HepG2 (cell line): ENCODE results near the gene KDELR3. TPM values are rescaled to one million over a fixed set of nuclear protein-coding genes. Genes with fewer than 3 reads are reported as not detected.

ENCODE experiments used
- DR1 ChIP-seq: sonication (generic); formaldehyde crosslinking; IDR thresholded peaks from 2 replicates; pipeline ENCODE4 v1.8.0; 2021; ENCODE audit warnings: mild to moderate bottlenecking, missing genetic modification reagents, inconsistent platforms
- HNRNPL ChIP-seq: fragments of 200-400 bp; formaldehyde crosslinking; IDR thresholded peaks from 2 replicates; pipeline ENCODE4 v1.6.1; 2017; ENCODE audit warnings: mild to moderate bottlenecking, low read depth, low read length
- KAT2B ChIP-seq: fragments of 150-350 bp; IDR thresholded peaks from 2 replicates; pipeline ENCODE4 v1.6.1; 2014; ENCODE audit warnings: low read depth, low read length, borderline replicate concordance
- MBD4 ChIP-seq: IDR thresholded peaks from 2 replicates; pipeline ENCODE4 v1.6.1; 2012; ENCODE audit warnings: low read length, inconsistent platforms, borderline replicate concordance
- MIER3 ChIP-seq: IDR thresholded peaks from 2 replicates; pipeline ENCODE4 v1.6.1; 2016; ENCODE audit warnings: missing compliant biosample characterization, borderline replicate concordance
- NFIC ChIP-seq: IDR thresholded peaks from 2 replicates; pipeline ENCODE4 v1.6.1; 2012; ENCODE audit warnings: mild to moderate bottlenecking, low read length, inconsistent platforms
- NR2C2 ChIP-seq: sonication (generic); formaldehyde crosslinking; IDR thresholded peaks from 2 replicates; pipeline ENCODE4 v1.4.0; 2020; ENCODE audit warnings: missing genetic modification reagents, mild to moderate bottlenecking, moderate library complexity, borderline replicate concordance
- PATZ1 ChIP-seq: sonication (generic); formaldehyde crosslinking; IDR thresholded peaks from 2 replicates; pipeline ENCODE4 v1.4.0; 2020; ENCODE audit warnings: missing genetic modification reagents
- RFX1 ChIP-seq: fragments of 450-650 bp; IDR thresholded peaks from 2 replicates; pipeline ENCODE4 v1.6.1; 2017
- SATB2 ChIP-seq: sonication (generic); formaldehyde crosslinking; IDR thresholded peaks from 2 replicates; pipeline ENCODE4 v1.5.0; 2020; ENCODE audit warnings: missing genetic modification reagents
- SOX13 ChIP-seq, 3 experiments: fragments of 450-650 bp in 1 of 3; sonication (generic) in 1 of 3; formaldehyde crosslinking in 1 of 3; IDR thresholded peaks in 2 of 3; conservative IDR thresholded peaks in 1 of 3; 2 replicates each; pipeline versions ENCODE4 v1.5.0 to v1.6.1; 2016 to 2020; ENCODE audit warnings: antibody characterized with exemption in 1 of 3, mild to moderate bottlenecking in 1 of 3, missing compliant biosample characterization in 1 of 3, missing genetic modification reagents in 1 of 3, moderate library complexity in 1 of 3
- SP140L ChIP-seq: sonication (generic); formaldehyde crosslinking; IDR thresholded peaks from 2 replicates; pipeline ENCODE4 v1.4.0; 2020; ENCODE audit warnings: missing genetic modification reagents, borderline replicate concordance
- THAP8 ChIP-seq: sonication (generic); formaldehyde crosslinking; IDR thresholded peaks from 2 replicates; pipeline ENCODE4 v1.5.1; 2020; ENCODE audit warnings: missing genetic modification reagents, mild to moderate bottlenecking, borderline replicate concordance
- ZBTB14 ChIP-seq: sonication (generic); formaldehyde crosslinking; IDR thresholded peaks from 2 replicates; pipeline ENCODE4 v1.4.0; 2020; ENCODE audit warnings: missing genetic modification reagents
- ZFY ChIP-seq: sonication (generic); formaldehyde crosslinking; IDR thresholded peaks from 2 replicates; pipeline ENCODE4 v1.4.0; 2020; ENCODE audit warnings: missing genetic modification reagents
- ZNF263 ChIP-seq: sonication (generic); formaldehyde crosslinking; IDR thresholded peaks from 2 replicates; pipeline ENCODE4 v1.4.0; 2020; ENCODE audit warnings: missing genetic modification reagents
- ZNF350 ChIP-seq: sonication (generic); formaldehyde crosslinking; IDR thresholded peaks from 2 replicates; pipeline ENCODE4 v1.4.0; 2020; ENCODE audit warnings: mild to moderate bottlenecking, low read depth, missing genetic modification reagents, borderline replicate concordance
- ZNF558 ChIP-seq: sonication (generic); formaldehyde crosslinking; IDR thresholded peaks from 2 replicates; pipeline ENCODE4 v1.9.0; 2022; ENCODE audit warnings: mild to moderate bottlenecking, missing genetic modification reagents, borderline replicate concordance
- ZNF746 ChIP-seq: sonication (generic); formaldehyde crosslinking; IDR thresholded peaks from 2 replicates; pipeline ENCODE4 v1.8.0; 2022; ENCODE audit warnings: mild to moderate bottlenecking, missing genetic modification reagents
- ZNF839 ChIP-seq: sonication (generic); formaldehyde crosslinking; IDR thresholded peaks from 2 replicates; pipeline ENCODE4 v1.4.0; 2020; ENCODE audit warnings: missing genetic modification reagents, mild to moderate bottlenecking, borderline replicate concordance
- polyA plus RNA-seq, 8 experiments: library from polyadenylated mRNA; depleted of rRNA in 3 of 8; stranded (reverse) in 7 of 8; unstranded in 1 of 8; fragments of >200 nt; fragmentation: Illumina TruSeq in 4 of 8; extraction: Trizol in 4 of 8; gene quantifications; 2 replicates each; pipeline versions ENCODE4 v1.2.1 to v1.2.3, GENCODE V29; 2011 to 2016; ENCODE audit warnings: low read depth in 4 of 8, missing spikeins in 1 of 8, mixed read lengths in 1 of 8; ENCODE audit not compliant: insufficient read depth in 1 of 8
- total RNA-seq, 5 experiments: library from RNA; depleted of rRNA; stranded (reverse); fragments of >200 nt; fragmentation: Illumina TruSeq; extraction: Trizol; gene quantifications; 2 replicates each; pipeline ENCODE4 v1.2.3, GENCODE V29; 2016; ENCODE audit warnings: low read depth in 1 of 5
- TF ChIP-seq, protein P1 (sequence below): sonication (generic); formaldehyde crosslinking; IDR thresholded peaks from 2 replicates; pipeline ENCODE4 v1.5.1; 2020; ENCODE audit warnings: mild to moderate bottlenecking, moderate library complexity, missing genetic modification reagents
- TF ChIP-seq, protein P2 (sequence below): sonication (generic); formaldehyde crosslinking; IDR thresholded peaks from 2 replicates; pipeline ENCODE4 v1.4.0; 2020; ENCODE audit warnings: mild to moderate bottlenecking, missing genetic modification reagents

The KDELR3 gene
- total and polyA plus RNA-seq, 2 of the 13 experiments (the other 11 are each of a cell fraction or from before 2014, with no cell fraction given), result 24.2 to 65.7 TPM

DNA sequence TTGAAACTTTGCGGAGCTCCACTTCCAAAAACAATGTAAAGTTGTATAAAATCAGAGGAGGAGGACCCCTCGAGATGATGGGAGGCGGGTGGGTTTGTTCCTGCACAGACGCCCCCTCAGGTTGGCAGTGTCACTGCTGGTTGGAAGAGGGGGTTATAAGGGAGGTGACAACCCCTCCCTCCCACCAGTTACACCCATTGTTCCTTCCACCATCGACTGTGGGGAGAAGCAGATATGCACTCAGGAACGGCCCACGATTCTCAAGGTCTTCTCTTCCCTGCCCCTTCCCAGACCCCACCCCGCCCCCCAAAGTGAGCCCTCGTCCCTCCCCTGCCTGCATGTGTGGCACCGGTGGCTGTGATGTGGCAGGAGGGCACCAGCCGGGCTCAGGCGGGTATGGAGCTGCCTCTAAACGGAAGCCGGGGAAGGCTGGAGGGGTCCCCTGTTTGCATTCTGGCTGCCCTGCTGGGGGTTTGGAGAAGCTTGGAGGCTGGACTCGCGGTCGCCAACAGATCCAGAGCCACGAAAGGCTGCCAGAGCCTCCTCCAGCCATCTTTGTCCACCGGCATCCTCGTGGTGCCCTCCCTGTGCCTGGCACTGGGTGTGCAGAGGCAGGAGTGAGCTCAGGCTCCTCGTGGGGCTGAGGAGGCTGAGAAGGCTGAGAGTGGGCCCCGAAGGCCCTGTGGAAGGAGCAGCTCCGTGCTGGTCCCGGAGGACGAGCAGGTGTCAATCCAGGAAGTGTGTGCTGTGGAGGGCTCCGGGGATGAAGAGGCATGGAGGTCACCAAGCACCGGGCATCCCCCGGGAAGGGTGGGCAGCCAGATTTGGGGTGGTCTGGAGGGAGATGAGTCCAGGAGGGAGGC is 778 bp downstream of the KDELR3 start (continued):
- 0 out of 2 replicates have a peak, but pooled peaks have one; percentile 42 for TF ChIP-seq PATZ1 (CRISPR knock-in tag)
- no peak for TF ChIP-seq NR2C2
- TF ChIP-seq ZNF746 (CRISPR knock-in tag), result no peak
- TF ChIP-seq MBD4, result no peak
- no peak for TF ChIP-seq ZFY
- no peak for TF ChIP-seq ZNF350 (CRISPR knock-in tag)
- no peak for TF ChIP-seq RFX1
- 0 out of 2 replicates have a peak, but pooled peaks have one; percentile 11 for TF ChIP-seq ZNF558
- no peak for TF ChIP-seq KAT2B
- TF ChIP-seq, protein P1, sequence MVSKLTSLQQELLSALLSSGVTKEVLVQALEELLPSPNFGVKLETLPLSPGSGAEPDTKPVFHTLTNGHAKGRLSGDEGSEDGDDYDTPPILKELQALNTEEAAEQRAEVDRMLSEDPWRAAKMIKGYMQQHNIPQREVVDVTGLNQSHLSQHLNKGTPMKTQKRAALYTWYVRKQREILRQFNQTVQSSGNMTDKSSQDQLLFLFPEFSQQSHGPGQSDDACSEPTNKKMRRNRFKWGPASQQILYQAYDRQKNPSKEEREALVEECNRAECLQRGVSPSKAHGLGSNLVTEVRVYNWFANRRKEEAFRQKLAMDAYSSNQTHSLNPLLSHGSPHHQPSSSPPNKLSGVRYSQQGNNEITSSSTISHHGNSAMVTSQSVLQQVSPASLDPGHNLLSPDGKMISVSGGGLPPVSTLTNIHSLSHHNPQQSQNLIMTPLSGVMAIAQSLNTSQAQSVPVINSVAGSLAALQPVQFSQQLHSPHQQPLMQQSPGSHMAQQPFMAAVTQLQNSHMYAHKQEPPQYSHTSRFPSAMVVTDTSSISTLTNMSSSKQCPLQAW, result no peak
- TF ChIP-seq NFIC, result no peak
- no peak for TF ChIP-seq SATB2 (CRISPR knock-in tag)
- TF ChIP-seq ZNF839 (CRISPR knock-in tag), result no peak
- no peak for TF ChIP-seq SOX13 (IDR thresholded peaks at IDR 0.05)
- TF ChIP-seq SOX13 (CRISPR knock-in tag; conservative IDR thresholded peaks at IDR 0.05 in 1 of 2, IDR thresholded peaks at IDR 0.05 in 1 of 2), result no peak
- TF ChIP-seq SP140L (CRISPR knock-in tag), result no peak
- TF ChIP-seq MIER3, result no peak
- TF ChIP-seq ZNF263 (CRISPR knock-in tag), result 0 out of 2 replicates have a peak, but pooled peaks have one; percentile 28
- TF ChIP-seq DR1 (CRISPR knock-in tag), result no peak
- no peak for TF ChIP-seq THAP8
- TF ChIP-seq ZBTB14 (CRISPR knock-in tag), result no peak
- 0 out of 2 replicates have a peak, but pooled peaks have one; percentile 56 for TF ChIP-seq HNRNPL
- TF ChIP-seq, protein P2, sequence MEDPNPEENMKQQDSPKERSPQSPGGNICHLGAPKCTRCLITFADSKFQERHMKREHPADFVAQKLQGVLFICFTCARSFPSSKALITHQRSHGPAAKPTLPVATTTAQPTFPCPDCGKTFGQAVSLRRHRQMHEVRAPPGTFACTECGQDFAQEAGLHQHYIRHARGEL, result no peak
